HG03460 (cell line): ENCODE measurements around the gene LY86.
A peak's percentile ranks its signal among the peaks of the same experiment; 100 is the strongest.

ENCODE experiments used
- ATAC-seq: cut with Tn5 transposase; IDR thresholded peaks from one replicate; pipeline ENCODE4 v1.9.1; 2021; ENCODE audit not compliant: unreplicated experiment

Gene LY86

DNA sequence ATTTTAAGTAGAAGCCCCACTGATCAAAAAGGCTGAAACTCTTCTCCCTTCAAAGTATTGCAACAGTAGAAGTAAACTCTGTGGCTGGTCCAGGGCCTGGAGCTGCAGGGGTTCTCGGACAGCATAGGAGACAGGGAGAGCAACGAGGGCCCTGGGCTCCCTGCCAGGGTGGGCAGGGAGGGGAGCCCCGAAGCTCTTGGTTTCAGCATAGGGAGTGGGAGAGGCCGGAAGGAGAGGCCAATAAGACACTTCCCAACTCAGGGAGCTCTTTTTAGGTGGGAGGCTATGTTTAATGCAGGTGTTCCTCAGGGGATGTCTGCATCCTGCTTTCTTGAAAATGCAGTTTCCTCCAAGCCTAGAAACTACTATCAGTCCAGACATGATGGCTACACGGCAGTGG, 91.1 kb downstream of the LY86 start:
- ATAC-seq, result no peak

DNA sequence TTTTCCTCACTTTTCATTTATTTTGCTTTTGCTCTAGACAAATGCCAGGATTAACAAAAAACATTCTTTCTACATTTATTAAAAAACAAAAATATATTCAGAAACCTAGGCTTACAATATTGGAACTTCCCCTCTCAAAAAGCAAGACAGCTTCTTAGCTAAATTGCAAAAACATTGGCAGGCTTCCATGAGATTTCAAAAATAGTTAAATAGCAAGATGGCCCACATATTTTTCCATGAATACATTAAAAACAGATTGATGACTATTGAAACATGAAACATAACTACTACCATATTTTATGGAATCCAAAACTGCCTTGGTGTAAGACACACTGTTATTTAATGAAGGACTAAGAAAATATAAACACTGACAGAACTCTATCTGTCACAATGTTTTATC, 92.0 kb downstream of the LY86 start:
- no peak for ATAC-seq

- no peak for ATAC-seq
These were observed 92.7 kb downstream of the LY86 start for GRCh38 chr6:6681075-6681849.

DNA sequence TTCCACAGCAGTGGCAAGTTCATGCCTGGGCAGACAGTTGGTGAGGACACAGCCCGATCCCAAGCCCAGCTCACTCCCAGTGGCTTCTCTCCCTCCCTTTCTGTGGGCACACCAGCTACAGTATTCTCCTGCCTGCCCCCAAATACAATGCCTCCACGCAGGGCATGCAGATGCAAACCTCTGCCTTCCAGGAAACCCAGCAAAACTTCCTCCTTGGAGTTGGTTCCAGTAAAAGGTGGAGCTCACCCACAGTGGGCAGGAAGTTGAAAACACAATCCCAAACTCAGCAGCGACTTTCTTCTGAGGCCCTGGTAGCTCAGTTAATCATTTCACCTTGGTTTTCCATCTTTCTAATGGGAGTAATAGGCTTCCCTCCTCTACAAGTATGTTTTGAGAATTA, 93.7 kb downstream of the LY86 start:
- ATAC-seq, result no peak

GRCh38 chr6:6683969-6684833, 95.7 kb downstream of the LY86 start:
- peak; percentile 92 for ATAC-seq

- ATAC-seq, result no peak
These were observed 96.9 kb downstream of the LY86 start for GRCh38 chr6:6685249-6686040.

DNA sequence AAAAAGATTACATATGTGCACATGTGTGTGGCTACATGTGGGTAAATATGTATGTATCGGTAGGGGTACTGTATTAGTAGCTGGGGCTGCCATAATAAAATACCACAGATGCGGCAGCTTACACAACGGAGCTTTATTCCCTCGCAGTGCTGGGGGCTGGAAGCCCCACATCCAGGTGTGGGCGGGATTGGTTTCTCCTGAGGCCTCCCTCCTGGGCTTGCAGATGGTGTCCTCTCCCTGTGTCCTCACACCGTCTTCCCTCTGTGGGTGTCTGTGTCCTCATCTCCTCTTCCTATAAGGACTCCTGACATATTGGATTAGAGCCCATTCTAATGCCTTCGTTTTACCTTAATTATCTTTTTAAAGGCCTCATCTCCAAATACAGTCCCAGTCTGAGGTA, 97.7 kb downstream of the LY86 start:
- no peak for ATAC-seq

DNA sequence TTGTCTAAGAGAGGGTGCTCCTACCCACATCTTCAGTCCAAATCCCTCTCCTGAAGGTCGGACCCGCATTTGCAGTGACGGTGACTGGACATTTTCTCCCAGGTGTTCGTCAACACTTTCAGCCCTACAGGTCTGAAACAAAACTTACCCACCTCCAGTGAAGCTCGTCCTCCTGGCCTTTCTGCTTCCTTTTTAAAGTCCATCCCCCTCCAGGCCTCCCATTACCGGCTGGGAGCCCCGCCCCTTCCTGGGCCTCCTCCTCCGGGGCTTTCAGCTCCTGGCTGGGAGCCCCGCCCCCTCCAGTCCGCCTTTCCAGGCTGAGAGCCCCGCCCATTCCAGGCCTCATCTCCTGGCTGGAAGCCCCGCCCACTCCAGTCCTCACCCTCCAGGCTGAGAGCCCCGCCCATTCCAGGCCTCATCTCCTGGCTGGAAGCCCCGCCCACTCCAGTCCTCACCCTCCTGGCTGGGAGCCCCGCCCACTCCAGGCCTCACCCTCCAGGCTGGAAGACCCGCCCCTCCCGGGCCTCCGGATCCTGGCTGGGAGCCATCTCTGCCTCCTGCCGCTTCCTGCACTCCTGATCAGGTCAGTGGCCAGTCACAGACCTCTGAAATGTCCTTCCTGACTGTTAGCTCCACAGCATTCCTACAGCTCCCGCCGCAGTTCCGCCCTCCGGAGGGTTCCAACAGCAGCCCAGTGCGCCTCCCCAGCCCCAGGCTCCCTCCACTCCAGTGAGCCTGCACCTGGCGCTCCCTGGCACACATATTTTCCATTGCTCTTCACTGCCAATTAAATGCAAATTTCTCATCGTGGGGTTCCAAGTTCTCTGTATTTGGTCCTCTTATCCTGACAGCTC, 98.5 kb downstream of the LY86 start:
- ATAC-seq, result no peak

DNA sequence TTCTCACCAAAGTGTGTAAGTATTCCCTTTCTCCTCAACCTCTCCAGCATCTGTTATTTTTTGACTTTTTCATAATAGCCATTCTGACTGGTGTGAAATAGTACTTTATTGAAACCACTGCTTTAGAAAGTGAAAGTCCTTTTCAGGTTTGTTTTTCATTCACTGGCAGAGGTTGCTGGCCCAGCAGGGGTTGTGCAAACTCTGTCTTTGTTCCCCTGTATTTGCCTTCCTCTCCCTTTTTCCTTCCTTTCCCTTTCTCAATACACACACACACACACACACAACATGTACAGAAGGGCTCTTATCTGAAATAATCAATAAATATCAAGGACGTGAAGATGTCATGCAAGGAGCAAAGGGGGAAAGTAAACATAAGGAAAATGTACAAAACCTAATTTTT, 99.8 kb downstream of the LY86 start:
- no peak for ATAC-seq

DNA sequence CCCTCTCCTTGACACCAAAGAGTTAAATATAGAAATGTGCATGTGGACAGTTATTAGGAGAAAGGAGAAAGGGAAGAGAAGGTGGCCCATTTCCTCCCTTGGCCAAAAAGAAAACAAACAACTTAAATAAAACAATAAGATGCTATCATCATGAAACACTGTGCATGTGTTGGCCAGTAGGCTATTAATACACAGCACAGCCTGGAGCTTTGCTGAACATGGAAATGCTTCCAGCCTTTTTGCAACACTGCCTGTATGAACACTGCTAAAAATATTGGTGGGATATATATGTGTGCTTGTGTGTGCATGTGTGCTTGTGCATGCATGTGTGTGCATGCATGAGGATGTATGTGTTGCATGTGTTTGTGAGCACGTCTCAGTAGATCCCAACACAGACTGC, 100.4 kb downstream of the LY86 start:
- ATAC-seq, result no peak

DNA sequence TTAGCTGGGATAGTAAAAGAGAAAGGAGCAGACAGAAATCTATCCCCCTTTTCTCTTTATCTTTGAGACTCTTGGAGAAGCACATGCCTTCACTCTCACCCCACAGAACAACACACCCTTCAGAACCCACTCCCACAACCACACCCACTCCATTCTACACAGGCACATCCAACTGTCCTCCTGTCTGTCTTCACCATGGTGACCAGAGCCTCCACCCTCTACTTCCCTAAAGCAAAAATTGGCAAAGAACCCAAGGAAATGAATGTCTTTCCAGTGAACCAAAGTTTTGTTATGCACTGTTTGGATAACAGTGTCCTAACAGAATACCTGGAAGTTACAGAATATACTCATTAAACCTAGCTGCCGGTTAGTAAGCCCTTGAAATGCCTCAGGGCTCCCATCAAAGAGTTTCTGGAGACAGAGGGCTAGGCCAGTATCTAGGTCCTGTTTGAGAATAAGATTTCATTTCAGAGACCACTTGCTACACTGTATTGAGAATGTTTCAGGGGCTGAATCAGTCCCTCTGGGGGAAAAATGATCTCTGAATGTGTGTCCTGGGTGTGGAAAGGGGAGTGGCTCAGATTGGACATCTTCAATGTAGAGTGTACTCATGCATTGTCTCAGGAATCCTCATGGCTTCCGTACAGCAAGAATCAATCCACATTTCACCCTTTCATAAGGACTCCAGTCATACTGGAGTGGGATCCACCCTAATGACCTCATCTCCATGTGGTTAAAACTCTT, 101.1 kb downstream of the LY86 start:
- no peak for ATAC-seq

GRCh38 chr6:6690144-6690483, 101.6 kb downstream of the LY86 start:
- no peak for ATAC-seq

- ATAC-seq, result no peak
These were observed 105.9 kb downstream of the LY86 start for GRCh38 chr6:6694368-6694780.

- no peak for ATAC-seq
These were observed 106.5 kb downstream of the LY86 start for GRCh38 chr6:6694825-6695624.

GRCh38 chr6:6695625-6696276, 107.2 kb downstream of the LY86 start:
- no peak for ATAC-seq

DNA sequence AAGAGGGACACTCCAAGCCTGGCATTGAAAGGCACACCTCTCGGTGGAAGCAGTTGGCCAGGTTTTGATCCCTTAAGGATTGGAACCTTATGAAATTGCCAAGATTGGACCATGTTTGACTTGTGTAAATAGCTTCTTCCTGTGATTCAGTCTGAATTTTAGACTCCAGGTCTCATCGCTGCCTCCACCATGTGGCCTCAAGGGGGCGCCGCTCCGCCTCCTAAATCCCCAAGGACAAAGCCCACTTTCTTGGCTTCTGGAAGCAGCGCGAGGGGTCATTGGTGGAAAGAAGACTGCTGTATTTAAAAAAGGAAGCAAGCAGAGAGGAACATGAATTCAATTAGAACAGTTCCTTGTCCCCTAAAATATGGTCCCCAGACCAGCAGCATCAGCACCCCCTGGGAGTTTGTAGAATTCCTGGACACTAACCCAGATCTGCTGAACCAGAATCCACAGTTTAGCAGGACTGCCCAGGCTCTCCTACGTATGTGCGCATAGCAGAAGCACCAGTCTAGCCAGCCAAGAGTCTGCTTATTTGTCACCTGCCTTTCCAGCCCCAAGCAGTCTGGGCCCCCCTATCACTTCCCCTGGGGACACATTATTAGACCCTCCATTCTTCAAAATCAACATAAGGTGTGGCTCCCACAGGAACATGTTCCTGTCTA, 108.5 kb downstream of the LY86 start:
- no peak for ATAC-seq

DNA sequence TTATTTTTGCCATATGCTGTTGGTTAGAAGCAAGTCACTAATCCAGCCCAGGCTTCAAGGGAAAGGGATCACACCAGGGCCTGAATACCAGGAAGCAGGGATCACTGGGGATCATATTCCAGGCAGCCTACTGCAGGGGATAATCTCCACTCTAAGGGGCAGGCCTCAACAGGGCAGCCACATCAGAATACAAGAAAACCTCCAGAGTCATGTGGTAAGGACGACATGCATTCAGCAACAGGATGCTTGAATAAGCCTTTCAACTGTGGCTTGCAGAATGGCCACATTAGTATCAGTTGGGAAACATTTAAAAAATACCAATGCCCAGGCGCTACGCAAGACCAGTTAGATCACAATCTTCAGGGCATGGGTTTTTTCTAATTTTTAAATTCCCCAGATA, 109.1 kb downstream of the LY86 start:
- ATAC-seq, result no peak

DNA sequence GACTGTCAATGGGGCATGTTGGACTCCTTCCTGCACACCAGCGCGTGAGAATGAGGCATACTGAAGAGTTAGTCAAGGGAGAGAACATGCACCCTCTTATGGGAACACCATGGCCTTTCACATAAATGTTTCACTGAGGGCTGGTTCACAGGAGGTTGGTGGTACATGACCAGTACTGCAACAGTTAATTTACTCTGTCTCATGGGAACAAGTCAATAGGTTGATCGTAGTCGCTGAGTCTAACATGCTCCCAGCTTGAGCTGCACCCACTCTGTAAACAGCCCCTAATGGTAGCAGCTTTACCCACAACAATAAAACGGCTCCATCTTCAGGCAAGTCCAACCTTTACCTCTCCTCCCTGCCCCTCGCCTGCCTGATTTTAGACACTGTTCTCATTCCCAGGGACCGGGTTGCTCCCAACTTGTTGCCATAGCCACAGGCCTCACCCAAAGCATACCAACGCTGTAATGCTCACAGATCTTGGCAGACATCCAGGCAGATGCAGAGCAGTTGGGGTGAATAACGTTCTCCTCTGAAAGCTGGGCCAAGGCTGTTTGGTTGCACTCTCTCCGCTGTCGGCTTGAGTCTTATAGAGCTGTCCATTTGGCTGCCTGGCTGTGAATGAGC, 111.3 kb downstream of the LY86 start:
- ATAC-seq, result no peak
